ENCODE data around the gene CCDC148. TPM values are rescaled to one million over a fixed set of nuclear protein-coding genes. Genes with fewer than 3 reads are reported as not detected.

CCDC148 gene
- total RNA-seq, 1 experiment from 2014 or later: not detected

DNA sequence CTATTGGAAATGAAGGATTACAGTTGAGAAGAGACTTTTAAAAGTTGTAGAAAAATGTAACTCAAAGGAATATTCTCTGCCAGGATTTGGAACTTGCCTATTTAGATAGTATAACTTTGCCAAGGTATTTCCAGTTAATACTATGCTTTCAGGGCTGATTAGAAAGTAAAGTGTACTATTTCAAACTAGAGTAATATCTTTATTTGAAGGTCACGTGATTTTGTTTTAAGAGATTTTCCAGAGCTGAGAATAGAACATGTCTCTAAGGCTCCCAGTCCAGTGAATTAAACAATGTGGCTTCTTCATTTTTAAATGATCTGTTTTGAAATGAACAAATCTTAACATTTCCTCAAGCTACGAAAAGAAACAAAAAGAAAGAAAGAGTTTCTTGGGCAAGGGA lies 53.9 kb downstream of the CCDC148 start:
- Histone ChIP-seq H3K79me2 (ENCODE audit: low read length) (no peaks in the 10 kb centered on the region), H3K9me2 (replicated peaks; ENCODE audit: insufficient read depth, low read length) (no peaks in the 10 kb centered on the region), H2AFZ (ENCODE audit: low read length) (no peak overlapping the region), H3K9ac (ENCODE audit: low read length) (no peak overlapping the region), H3K4me1 (ENCODE audit: low read length) (no peaks in the 10 kb centered on the region), H3K27me3 (ENCODE audit: low read length) (no peaks in the 10 kb centered on the region), H3K4me2 (ENCODE audit: low read depth, low read length, poor library complexity, severe bottlenecking) (no peak overlapping the region), H3K36me3 (ENCODE audit: insufficient read depth, low read length) (no peaks in the 10 kb centered on the region), H3K4me3 (ENCODE audit: low read length) (no peak overlapping the region), H3K27ac (ENCODE audit: low read length) (no peak overlapping the region), H3K9me3 (ENCODE audit: low read length) (no peaks in the 10 kb centered on the region), H4K20me1 (ENCODE audit: insufficient read depth, low read depth, low read length) (no peaks in the 10 kb centered on the region)
- DNase-seq: no peak

GRCh38 chr2:158395166-158395565 lies 61.4 kb downstream of the CCDC148 start:
- Histone ChIP-seq H3K9me3 (ENCODE audit: low read length) (no peaks in the 10 kb centered on the region), H3K9me2 (replicated peaks; ENCODE audit: insufficient read depth, low read length) (no peaks in the 10 kb centered on the region), H3K4me2 (ENCODE audit: low read depth, low read length, poor library complexity, severe bottlenecking) (no peak overlapping the region), H3K36me3 (ENCODE audit: insufficient read depth, low read length) (no peaks in the 10 kb centered on the region), H3K27me3 (ENCODE audit: low read length) (no peaks in the 10 kb centered on the region), H2AFZ (ENCODE audit: low read length) (no peak overlapping the region), H3K4me1 (ENCODE audit: low read length) (no peaks in the 10 kb centered on the region), H3K4me3 (ENCODE audit: low read length) (no peak overlapping the region), H3K9ac (ENCODE audit: low read length) (no peak overlapping the region), H3K79me2 (ENCODE audit: low read length) (no peaks in the 10 kb centered on the region), H3K27ac (ENCODE audit: low read length) (no peak overlapping the region), H4K20me1 (ENCODE audit: insufficient read depth, low read depth, low read length) (no peaks in the 10 kb centered on the region)
- no peak for DNase-seq

DNA sequence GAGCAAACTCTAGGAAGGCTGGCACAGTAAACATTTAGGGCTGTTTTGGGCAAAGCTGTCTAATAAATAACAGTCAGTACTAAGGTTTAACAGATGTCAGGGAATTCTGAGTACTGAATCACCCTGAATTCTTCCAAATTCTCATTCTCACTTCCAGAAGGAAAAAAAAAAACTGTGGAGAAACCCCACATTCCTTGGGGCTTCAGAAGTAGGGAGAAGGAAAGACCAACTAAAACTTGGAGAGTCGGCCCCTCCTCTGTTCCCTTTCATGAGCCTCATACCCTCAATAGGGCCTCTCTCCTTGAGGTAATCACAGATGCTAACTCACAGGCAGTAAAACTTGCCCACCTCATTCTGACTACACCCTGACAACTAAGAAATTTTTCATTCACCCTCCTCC lies 62.1 kb downstream of the CCDC148 start:
- Histone ChIP-seq H3K79me2 (ENCODE audit: low read length) (no peaks in the 10 kb centered on the region), H3K9me3 (ENCODE audit: low read length) (no peaks in the 10 kb centered on the region), H3K9ac (ENCODE audit: low read length) (no peak overlapping the region), H2AFZ (ENCODE audit: low read length) (no peak overlapping the region), H3K9me2 (replicated peaks; ENCODE audit: insufficient read depth, low read length) (no peaks in the 10 kb centered on the region), H3K4me2 (ENCODE audit: low read depth, low read length, poor library complexity, severe bottlenecking) (no peak overlapping the region), H3K4me3 (ENCODE audit: low read length) (no peak overlapping the region), H3K27ac (ENCODE audit: low read length) (no peak overlapping the region), H4K20me1 (ENCODE audit: insufficient read depth, low read depth, low read length) (no peaks in the 10 kb centered on the region), H3K36me3 (ENCODE audit: insufficient read depth, low read length) (no peaks in the 10 kb centered on the region), H3K4me1 (ENCODE audit: low read length) (no peaks in the 10 kb centered on the region), H3K27me3 (ENCODE audit: low read length) (no peaks in the 10 kb centered on the region)
- no peak for DNase-seq

DNA sequence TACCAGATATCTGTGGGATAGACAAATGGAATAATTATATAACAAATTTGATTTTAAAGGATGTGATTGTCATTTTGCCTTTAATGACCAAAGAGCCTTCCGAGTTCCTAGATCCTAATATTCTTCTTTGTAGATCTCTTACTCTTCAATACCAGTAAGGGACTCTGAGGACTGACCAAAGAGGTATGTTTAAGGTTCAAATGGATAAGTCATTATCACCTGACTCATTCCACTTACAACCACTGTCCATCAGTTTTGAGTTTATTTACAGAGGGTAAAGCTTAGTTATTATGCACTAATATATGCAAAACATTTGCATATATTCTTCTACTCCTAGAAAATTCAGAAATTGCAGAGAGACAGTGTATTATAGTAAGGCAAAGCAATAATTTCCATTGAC lies 62.7 kb downstream of the CCDC148 start:
- Histone ChIP-seq H3K9me2 (replicated peaks; ENCODE audit: insufficient read depth, low read length) (no peaks in the 10 kb centered on the region), H3K27me3 (ENCODE audit: low read length) (no peaks in the 10 kb centered on the region), H3K4me1 (ENCODE audit: low read length) (no peaks in the 10 kb centered on the region), H3K9ac (ENCODE audit: low read length) (no peak overlapping the region), H3K4me3 (ENCODE audit: low read length) (no peak overlapping the region), H4K20me1 (ENCODE audit: insufficient read depth, low read depth, low read length) (no peaks in the 10 kb centered on the region), H3K36me3 (ENCODE audit: insufficient read depth, low read length) (no peaks in the 10 kb centered on the region), H3K79me2 (ENCODE audit: low read length) (no peaks in the 10 kb centered on the region), H3K4me2 (ENCODE audit: low read depth, low read length, poor library complexity, severe bottlenecking) (no peak overlapping the region), H2AFZ (ENCODE audit: low read length) (no peak overlapping the region), H3K27ac (ENCODE audit: low read length) (no peak overlapping the region), H3K9me3 (ENCODE audit: low read length) (no peaks in the 10 kb centered on the region)
- DNase-seq: no peak

GRCh38 chr2:158392687-158393086 lies 63.9 kb downstream of the CCDC148 start:
- no peak overlapping the region for H3K4me3 ChIP-seq (ENCODE audit: low read length)
- H3K79me2 ChIP-seq (ENCODE audit: low read length): no peaks in the 10 kb centered on the region
- H3K27ac ChIP-seq (ENCODE audit: low read length): no peak overlapping the region
- H4K20me1 ChIP-seq (ENCODE audit: insufficient read depth, low read depth, low read length): no peaks in the 10 kb centered on the region
- H3K9me2 ChIP-seq (replicated peaks; ENCODE audit: insufficient read depth, low read length): no peaks in the 10 kb centered on the region
- H2AFZ ChIP-seq (ENCODE audit: low read length): no peak overlapping the region
- H3K9me3 ChIP-seq (ENCODE audit: low read length): no peaks in the 10 kb centered on the region; the same call in 1 of the 2 replicates
- no peaks in the 10 kb centered on the region for H3K27me3 ChIP-seq (ENCODE audit: low read length)
- no peaks in the 10 kb centered on the region for H3K36me3 ChIP-seq (ENCODE audit: insufficient read depth, low read length)
- no peaks in the 10 kb centered on the region for H3K4me1 ChIP-seq (ENCODE audit: low read length)
- H3K9ac ChIP-seq (ENCODE audit: low read length): no peak overlapping the region
- DNase-seq: no peak
- no peak overlapping the region for H3K4me2 ChIP-seq (ENCODE audit: low read depth, low read length, poor library complexity, severe bottlenecking)

GRCh38 chr2:158391876-158392275 lies 64.7 kb downstream of the CCDC148 start:
- Histone ChIP-seq H3K79me2 (ENCODE audit: low read length) (no peaks in the 10 kb centered on the region), H3K4me2 (ENCODE audit: low read depth, low read length, poor library complexity, severe bottlenecking) (no peak overlapping the region)

GRCh38 chr2:158391361-158391760 lies 65.2 kb downstream of the CCDC148 start:
- no peak for DNase-seq
- Histone ChIP-seq H3K27ac (ENCODE audit: low read length) (no peak overlapping the region), H2AFZ (ENCODE audit: low read length) (no peak overlapping the region), H3K4me2 (ENCODE audit: low read depth, low read length, poor library complexity, severe bottlenecking) (no peak overlapping the region), H4K20me1 (ENCODE audit: insufficient read depth, low read depth, low read length) (no peaks in the 10 kb centered on the region), H3K36me3 (ENCODE audit: insufficient read depth, low read length) (no peaks in the 10 kb centered on the region), H3K27me3 (ENCODE audit: low read length) (no peaks in the 10 kb centered on the region), H3K79me2 (ENCODE audit: low read length) (no peaks in the 10 kb centered on the region), H3K9ac (ENCODE audit: low read length) (no peak overlapping the region), H3K9me3 (ENCODE audit: low read length) (no peaks in the 10 kb centered on the region; the same call in 1 of the 2 replicates), H3K9me2 (replicated peaks; ENCODE audit: insufficient read depth, low read length) (no peaks in the 10 kb centered on the region), H3K4me3 (ENCODE audit: low read length) (no peak overlapping the region), H3K4me1 (ENCODE audit: low read length) (no peaks in the 10 kb centered on the region)

More at GRCh38 chr2:158391876-158392275, 64.7 kb downstream of the CCDC148 start:
- Histone ChIP-seq H3K27me3 (ENCODE audit: low read length) (no peaks in the 10 kb centered on the region), H3K9me2 (replicated peaks; ENCODE audit: insufficient read depth, low read length) (no peaks in the 10 kb centered on the region), H3K27ac (ENCODE audit: low read length) (no peak overlapping the region), H3K9me3 (ENCODE audit: low read length) (no peaks in the 10 kb centered on the region; the same call in 1 of the 2 replicates), H3K9ac (ENCODE audit: low read length) (no peak overlapping the region), H3K4me1 (ENCODE audit: low read length) (no peaks in the 10 kb centered on the region), H3K4me3 (ENCODE audit: low read length) (no peak overlapping the region), H3K36me3 (ENCODE audit: insufficient read depth, low read length) (no peaks in the 10 kb centered on the region), H2AFZ (ENCODE audit: low read length) (no peak overlapping the region), H4K20me1 (ENCODE audit: insufficient read depth, low read depth, low read length) (no peaks in the 10 kb centered on the region)
- no peak for DNase-seq

- no peak overlapping the region for H3K4me2 ChIP-seq (ENCODE audit: low read depth, low read length, poor library complexity, severe bottlenecking)
- H4K20me1 ChIP-seq (ENCODE audit: insufficient read depth, low read depth, low read length): no peaks in the 10 kb centered on the region
- DNase-seq: no peak
- no peaks in the 10 kb centered on the region for H3K27me3 ChIP-seq (ENCODE audit: low read length)
- no peak overlapping the region for H3K4me3 ChIP-seq (ENCODE audit: low read length)
- no peaks in the 10 kb centered on the region for H3K4me1 ChIP-seq (ENCODE audit: low read length)
- H3K9ac ChIP-seq (ENCODE audit: low read length): no peak overlapping the region
- H3K9me3 ChIP-seq (ENCODE audit: low read length): no peaks in the 10 kb centered on the region; the same call in 1 of the 2 replicates
- H3K36me3 ChIP-seq (ENCODE audit: insufficient read depth, low read length): no peaks in the 10 kb centered on the region
- H3K79me2 ChIP-seq (ENCODE audit: low read length): no peaks in the 10 kb centered on the region
- H2AFZ ChIP-seq (ENCODE audit: low read length): no peak overlapping the region
- H3K9me2 ChIP-seq (replicated peaks; ENCODE audit: insufficient read depth, low read length): no peaks in the 10 kb centered on the region
- no peak overlapping the region for H3K27ac ChIP-seq (ENCODE audit: low read length)
These were observed 68.4 kb downstream of the CCDC148 start for GRCh38 chr2:158388159-158388558.

DNA sequence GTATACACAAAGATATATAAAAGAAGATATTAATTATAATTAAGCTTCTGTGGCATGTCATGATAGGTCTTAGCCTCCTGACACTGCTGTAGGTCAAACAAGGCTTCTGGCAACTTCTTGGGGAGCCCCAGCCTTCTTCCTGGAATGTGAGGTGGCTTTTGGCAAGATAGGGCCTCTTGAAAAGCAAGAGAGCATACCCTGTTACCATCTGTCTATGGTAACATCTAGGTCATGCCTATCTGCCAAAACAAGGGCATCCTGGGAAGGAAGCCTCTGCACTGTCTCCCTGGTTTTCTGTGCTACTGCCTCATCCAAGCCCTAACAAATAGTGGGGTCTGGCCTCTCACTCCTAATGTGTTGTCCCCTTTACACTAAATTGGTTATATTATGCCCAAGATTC lies 70.9 kb downstream of the CCDC148 start:
- Histone ChIP-seq H3K4me2 (ENCODE audit: low read depth, low read length, poor library complexity, severe bottlenecking) (no peak overlapping the region), H3K9ac (ENCODE audit: low read length) (no peak overlapping the region), H3K27me3 (ENCODE audit: low read length) (no peaks in the 10 kb centered on the region), H3K79me2 (ENCODE audit: low read length) (no peaks in the 10 kb centered on the region), H3K4me3 (ENCODE audit: low read length) (no peak overlapping the region), H3K9me3 (ENCODE audit: low read length) (no peaks in the 10 kb centered on the region; the same call in 1 of the 2 replicates), H2AFZ (ENCODE audit: low read length) (no peak overlapping the region), H3K9me2 (replicated peaks; ENCODE audit: insufficient read depth, low read length) (no peaks in the 10 kb centered on the region), H3K36me3 (ENCODE audit: insufficient read depth, low read length) (no peaks in the 10 kb centered on the region), H4K20me1 (ENCODE audit: insufficient read depth, low read depth, low read length) (no peaks in the 10 kb centered on the region), H3K4me1 (ENCODE audit: low read length) (no peaks in the 10 kb centered on the region), H3K27ac (ENCODE audit: low read length) (no peak overlapping the region)
- no peak for DNase-seq
